Measurements from ENCODE around the gene GPATCH2.
"Not testable (repeated sequence)": the region's sequence is repeated elsewhere in the genome, so short reads cannot be mapped to it uniquely, and the experiment has no call there.

Gene GPATCH2

GRCh38 chr1:217453816-217454215 is 177.1 kb downstream of the GPATCH2 start:
- DNase-seq (ENCODE audit: low read depth in 1 of 2, low spot score in 1 of 2): no peak

- DNase-seq (ENCODE audit: low read depth in 1 of 2, low spot score in 1 of 2): no peak
Measured at GRCh38 chr1:217449370-217449769, 181.5 kb downstream of the GPATCH2 start.

GRCh38 chr1:217443845-217444244 is 187.0 kb downstream of the GPATCH2 start:
- DNase-seq (ENCODE audit: low read depth in 1 of 2, low spot score in 1 of 2): no peak

GRCh38 chr1:217437376-217437775 is 193.5 kb downstream of the GPATCH2 start:
- DNase-seq (ENCODE audit: low read depth in 1 of 2, low spot score in 1 of 2): no peak

- DNase-seq (ENCODE audit: low read depth in 1 of 2, low spot score in 1 of 2): no peak
Measured at GRCh38 chr1:217435204-217435603, 195.7 kb downstream of the GPATCH2 start.

- no peak for DNase-seq (ENCODE audit: low read depth in 1 of 2, low spot score in 1 of 2)
Measured at GRCh38 chr1:217433664-217434063, 197.2 kb downstream of the GPATCH2 start.

GRCh38 chr1:217432339-217432738 is 198.6 kb downstream of the GPATCH2 start:
- DNase-seq (ENCODE audit: low read depth in 1 of 2, low spot score in 1 of 2): no peak

GRCh38 chr1:217431395-217431794 is 199.5 kb downstream of the GPATCH2 start:
- DNase-seq (ENCODE audit: low read depth in 1 of 2, low spot score in 1 of 2): no peak

GRCh38 chr1:217425422-217425821 is 205.5 kb downstream of the GPATCH2 start:
- DNase-seq (ENCODE audit: low read depth in 1 of 2, low spot score in 1 of 2): no peak

- DNase-seq (ENCODE audit: low read depth in 1 of 2, low spot score in 1 of 2): no peak
Measured at GRCh38 chr1:217419194-217419551, 211.7 kb downstream of the GPATCH2 start.

GRCh38 chr1:217418269-217419193 is 212.4 kb downstream of the GPATCH2 start:
- DNase-seq (ENCODE audit: low read depth in 1 of 2, low spot score in 1 of 2): no peak

GRCh38 chr1:217417363-217417762 is 213.5 kb downstream of the GPATCH2 start:
- DNase-seq (ENCODE audit: low read depth in 1 of 2, low spot score in 1 of 2): no peak

- no peak for DNase-seq (ENCODE audit: low read depth in 1 of 2, low spot score in 1 of 2)
Measured at GRCh38 chr1:217407534-217408001, 223.3 kb downstream of the GPATCH2 start.

GRCh38 chr1:217403026-217403720 is 227.7 kb downstream of the GPATCH2 start:
- no peak for DNase-seq (ENCODE audit: low read depth in 1 of 2, low spot score in 1 of 2)

GRCh38 chr1:217402301-217402700 is 228.6 kb downstream of the GPATCH2 start:
- no peak for DNase-seq (ENCODE audit: low read depth in 1 of 2, low spot score in 1 of 2)

GRCh38 chr1:217393896-217394295 is 237.0 kb downstream of the GPATCH2 start:
- DNase-seq (ENCODE audit: low read depth in 1 of 2, low spot score in 1 of 2): no peak

GRCh38 chr1:217392441-217392840 is 238.4 kb downstream of the GPATCH2 start:
- no peak for DNase-seq (ENCODE audit: low read depth in 1 of 2, low spot score in 1 of 2)

GRCh38 chr1:217389895-217390294 is 241.0 kb downstream of the GPATCH2 start:
- DNase-seq (ENCODE audit: low read depth in 1 of 2, low spot score in 1 of 2): no peak

GRCh38 chr1:217388522-217389065 is 242.3 kb downstream of the GPATCH2 start:
- DNase-seq (ENCODE audit: low read depth in 1 of 2, low spot score in 1 of 2): no peak

GRCh38 chr1:217381773-217382172 is 249.1 kb downstream of the GPATCH2 start:
- not testable (repeated sequence) for DNase-seq (ENCODE audit: low read depth in 1 of 2, low spot score in 1 of 2)

GRCh38 chr1:217379804-217380203 is 251.1 kb downstream of the GPATCH2 start:
- DNase-seq (ENCODE audit: low read depth in 1 of 2, low spot score in 1 of 2): not testable (repeated sequence)

GRCh38 chr1:217379336-217379735 is 251.6 kb downstream of the GPATCH2 start:
- DNase-seq (ENCODE audit: low read depth in 1 of 2, low spot score in 1 of 2): no peak
